SK-N-MC (cell line): ENCODE results near the gene VRK2.

Experiments used
- DNase-seq: peaks from one replicate; pipeline ENCODE4 v3.0.0-alpha.2; 2011; ENCODE audit warnings: low read depth, low spot score
- H3K27ac ChIP-seq: fragments of 200-600 bp; sonication (generic); 2 replicates; pipeline ENCODE4 v1.5.1; 2016; ENCODE audit warnings: mixed run types
- H3K36me3 ChIP-seq: fragments of 200-600 bp; sonication (generic); 2 replicates; pipeline ENCODE4 v1.6.1; 2017; ENCODE audit warnings: antibody characterized with exemption, low read length, mixed read lengths; ENCODE audit not compliant: insufficient read depth
- H3K4me3 ChIP-seq: fragments of 200-600 bp; sonication (generic); 2 replicates; pipeline ENCODE4 v1.5.1; 2016
- H3K9ac ChIP-seq: fragments of 200-600 bp; sonication (generic); 2 replicates; pipeline ENCODE4 v1.8.0; 2017; ENCODE audit warnings: mixed run types, mixed read lengths; ENCODE audit not compliant: insufficient read length
- H3K9me3 ChIP-seq: fragments of 200-600 bp; sonication (generic); 2 replicates; pipeline ENCODE4 v1.6.1; 2017; ENCODE audit warnings: low read depth, mild to moderate bottlenecking, antibody characterized with exemption, low read length, moderate library complexity, mixed read lengths
- EZH2 ChIP-seq: fragments of 200-600 bp; sonication (generic); IDR thresholded peaks from one replicate; pipeline ENCODE4 v1.6.1; 2017; ENCODE audit warnings: antibody characterized with exemption
- FOXP2 ChIP-seq: optimal IDR thresholded peaks from 2 replicates; pipeline ENCODE3; 2011; ENCODE audit warnings: mild to moderate bottlenecking, moderate library complexity; ENCODE audit not compliant: insufficient read depth; ENCODE audit errors: extremely low read length, control extremely low read depth
- POLR2AphosphoS5 ChIP-seq: IDR thresholded peaks from 2 replicates; pipeline ENCODE4 v1.6.1; 2012; ENCODE audit warnings: mild to moderate bottlenecking, low read depth, low read length, borderline replicate concordance

The VRK2 gene

DNA sequence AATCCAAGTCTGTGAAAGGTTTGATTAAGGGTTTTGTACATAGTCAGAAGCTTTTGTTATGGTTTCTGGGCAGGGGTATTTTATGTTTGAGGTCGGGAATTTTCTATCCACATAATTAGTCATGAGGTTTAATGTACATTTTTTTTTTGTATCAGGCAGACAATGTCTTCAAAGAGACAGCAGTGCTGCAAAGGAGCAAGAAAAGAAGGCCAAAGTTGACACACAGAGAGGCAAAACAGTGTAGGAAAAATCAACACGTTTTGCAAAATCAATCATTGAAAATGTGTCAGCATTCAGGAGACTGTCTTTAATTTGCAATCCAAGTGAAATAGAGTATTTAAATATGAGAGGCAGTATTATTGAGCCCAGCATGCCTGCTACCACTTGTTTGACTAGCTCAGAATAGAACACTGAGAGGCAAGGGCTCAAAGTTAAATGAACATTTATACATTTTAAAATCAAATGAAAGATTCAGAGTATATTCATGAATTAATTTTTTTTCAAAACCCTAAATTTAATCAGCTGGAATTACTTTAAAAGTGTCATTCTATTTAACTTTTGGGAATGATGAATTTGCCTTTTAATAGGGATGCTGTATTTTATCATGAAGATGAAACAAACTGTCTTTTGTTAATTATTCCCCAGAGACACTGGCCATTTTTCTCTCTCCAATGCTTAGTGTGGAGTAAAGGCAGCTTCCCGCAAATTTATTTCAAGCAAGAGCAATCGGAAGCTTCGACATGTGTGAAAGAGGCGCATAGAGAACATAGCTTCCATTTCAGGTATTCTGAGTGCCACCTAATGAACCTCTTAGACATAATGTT lies 11.3 kb downstream of the VRK2 start:
- H3K9me3 ChIP-seq = no peaks in the 10 kb centered on the region
- no peak for TF ChIP-seq EZH2
- TF ChIP-seq FOXP2 = no peak
- H3K9ac ChIP-seq = no peak overlapping the region
- H3K36me3 ChIP-seq = 0 out of 2 replicates have a peak, but pooled peaks cover 6% of the 10 kb centered on the region
- DNase-seq = no peak
- H3K4me3 ChIP-seq = no peak overlapping the region
- no peak overlapping the region for H3K27ac ChIP-seq

- H3K9me3 ChIP-seq = no peaks in the 10 kb centered on the region
- TF ChIP-seq EZH2 (no peak), FOXP2 (no peak), POLR2AphosphoS5 (no peak)
- H3K36me3 ChIP-seq = 0 out of 2 replicates have a peak, but pooled peaks cover 3% of the 10 kb centered on the region
- no peak overlapping the region for H3K27ac ChIP-seq
- no peak overlapping the region for H3K9ac ChIP-seq
- H3K4me3 ChIP-seq = no peak overlapping the region
- no peak for DNase-seq
These were observed 17.0 kb downstream of the VRK2 start for GRCh38 chr2:58063641-58064040.

GRCh38 chr2:58064086-58064485 lies 17.5 kb downstream of the VRK2 start:
- DNase-seq = no peak
- Histone ChIP-seq H3K9me3 (no peaks in the 10 kb centered on the region), H3K9ac (no peak overlapping the region), H3K36me3 (no peaks in the 10 kb centered on the region), H3K27ac (no peak overlapping the region), H3K4me3 (no peak overlapping the region)
- TF ChIP-seq FOXP2 (no peak), EZH2 (no peak), POLR2AphosphoS5 (no peak)

GRCh38 chr2:58065248-58065647 lies 18.6 kb downstream of the VRK2 start:
- Histone ChIP-seq H3K9ac (no peak overlapping the region), H3K9me3 (no peaks in the 10 kb centered on the region), H3K36me3 (no peaks in the 10 kb centered on the region), H3K27ac (no peak overlapping the region), H3K4me3 (no peak overlapping the region)
- TF ChIP-seq EZH2 (no peak), POLR2AphosphoS5 (no peak), FOXP2 (no peak)
- DNase-seq = no peak

- Histone ChIP-seq H3K4me3 (no peak overlapping the region), H3K9ac (no peak overlapping the region), H3K9me3 (no peaks in the 10 kb centered on the region), H3K27ac (no peak overlapping the region), H3K36me3 (no peaks in the 10 kb centered on the region)
- no peak for DNase-seq
- TF ChIP-seq EZH2 (no peak), FOXP2 (no peak), POLR2AphosphoS5 (no peak)
These were observed 20.4 kb downstream of the VRK2 start for GRCh38 chr2:58067001-58067400.

GRCh38 chr2:58070765-58071164 lies 24.2 kb downstream of the VRK2 start:
- Histone ChIP-seq H3K9me3 (no peaks in the 10 kb centered on the region), H3K36me3 (no peaks in the 10 kb centered on the region), H3K9ac (no peak overlapping the region), H3K27ac (no peak overlapping the region), H3K4me3 (no peak overlapping the region)
- no peak for DNase-seq
- TF ChIP-seq POLR2AphosphoS5 (no peak), EZH2 (no peak), FOXP2 (no peak)

DNA sequence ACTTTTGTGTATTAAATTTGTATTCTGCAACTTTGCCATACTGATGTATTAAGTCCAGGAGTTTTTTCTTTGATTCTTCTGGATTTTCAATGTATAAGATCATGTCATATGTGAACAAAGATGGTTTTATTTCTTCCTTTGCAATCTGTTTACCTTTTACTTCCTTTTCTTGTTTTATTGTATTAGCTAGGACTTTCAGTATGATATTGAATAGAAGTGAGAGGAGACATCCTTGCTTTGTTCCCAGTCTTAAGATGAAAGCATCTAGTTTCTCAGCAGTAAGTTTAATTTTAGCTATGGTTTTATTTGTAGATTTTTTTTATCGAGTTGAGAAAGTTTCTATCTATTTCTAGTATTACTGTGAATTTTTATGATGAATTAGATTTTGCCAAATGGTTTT lies 25.5 kb downstream of the VRK2 start:
- H3K9me3 ChIP-seq = no peaks in the 10 kb centered on the region
- no peaks in the 10 kb centered on the region for H3K36me3 ChIP-seq
- H3K9ac ChIP-seq = no peak overlapping the region
- DNase-seq = no peak
- H3K27ac ChIP-seq = no peak overlapping the region
- no peak for TF ChIP-seq POLR2AphosphoS5
- TF ChIP-seq FOXP2 = no peak
- TF ChIP-seq EZH2 = no peak
- no peak overlapping the region for H3K4me3 ChIP-seq

DNA sequence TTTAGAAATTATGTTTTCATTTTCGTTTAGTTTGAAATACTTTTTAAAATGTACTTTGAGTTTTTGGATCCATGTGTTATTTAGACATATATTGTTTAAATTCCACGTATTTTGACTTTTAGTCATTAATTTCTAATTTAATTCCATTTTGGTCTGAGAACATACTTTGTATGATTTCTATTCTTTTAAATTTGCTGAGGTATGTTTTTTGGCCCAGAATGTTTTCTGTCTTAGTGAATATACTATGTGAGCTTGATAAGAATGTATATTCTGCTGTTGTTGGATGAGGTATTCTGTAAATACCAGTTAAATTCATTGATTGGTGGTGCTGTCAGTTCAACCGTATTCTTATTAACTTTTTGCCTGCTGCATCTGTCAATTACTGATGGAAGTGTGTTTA lies 26.4 kb downstream of the VRK2 start:
- no peaks in the 10 kb centered on the region for H3K36me3 ChIP-seq
- no peak overlapping the region for H3K9ac ChIP-seq
- DNase-seq = no peak
- H3K27ac ChIP-seq = no peak overlapping the region
- H3K4me3 ChIP-seq = no peak overlapping the region
- TF ChIP-seq EZH2 = no peak
- no peak for TF ChIP-seq POLR2AphosphoS5
- no peak for TF ChIP-seq FOXP2
- H3K9me3 ChIP-seq = no peaks in the 10 kb centered on the region

DNA sequence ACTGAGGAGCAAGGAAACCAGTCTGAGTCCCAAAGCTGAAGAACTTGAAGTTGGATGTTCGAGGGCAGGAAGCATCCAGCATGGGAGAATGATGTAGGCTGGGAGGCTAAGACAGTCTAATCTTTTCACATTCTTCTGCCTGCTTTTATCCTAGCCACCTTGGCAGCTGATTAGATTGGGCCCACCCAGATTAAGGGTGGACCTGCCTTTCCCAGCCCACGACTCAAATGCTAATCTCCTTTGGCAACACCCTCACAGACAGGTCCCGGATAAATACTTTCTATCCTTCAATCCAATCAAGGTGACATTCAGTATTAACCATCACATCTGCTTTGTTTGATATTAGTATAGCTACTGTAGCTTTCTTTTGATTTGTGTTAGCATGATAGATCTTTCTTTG lies 27.1 kb downstream of the VRK2 start:
- Histone ChIP-seq H3K9ac (no peak overlapping the region), H3K9me3 (no peaks in the 10 kb centered on the region), H3K4me3 (no peak overlapping the region), H3K36me3 (no peaks in the 10 kb centered on the region), H3K27ac (no peak overlapping the region)
- no peak for DNase-seq
- TF ChIP-seq EZH2 (no peak), FOXP2 (no peak), POLR2AphosphoS5 (no peak)
